ENCODE data around the gene SLC22A31. TPM values are rescaled to one million over a fixed set of nuclear protein-coding genes. Genes with fewer than 3 reads are reported as not detected.
A peak's percentile ranks its signal among the peaks of the same experiment; 100 is the strongest.
"Not testable (repeated sequence)": the region's sequence is repeated elsewhere in the genome, so short reads cannot be mapped to it uniquely, and the experiment has no call there.

SLC22A31 gene
- total RNA-seq, 1 donor from 2014 or later: not detected

DNA sequence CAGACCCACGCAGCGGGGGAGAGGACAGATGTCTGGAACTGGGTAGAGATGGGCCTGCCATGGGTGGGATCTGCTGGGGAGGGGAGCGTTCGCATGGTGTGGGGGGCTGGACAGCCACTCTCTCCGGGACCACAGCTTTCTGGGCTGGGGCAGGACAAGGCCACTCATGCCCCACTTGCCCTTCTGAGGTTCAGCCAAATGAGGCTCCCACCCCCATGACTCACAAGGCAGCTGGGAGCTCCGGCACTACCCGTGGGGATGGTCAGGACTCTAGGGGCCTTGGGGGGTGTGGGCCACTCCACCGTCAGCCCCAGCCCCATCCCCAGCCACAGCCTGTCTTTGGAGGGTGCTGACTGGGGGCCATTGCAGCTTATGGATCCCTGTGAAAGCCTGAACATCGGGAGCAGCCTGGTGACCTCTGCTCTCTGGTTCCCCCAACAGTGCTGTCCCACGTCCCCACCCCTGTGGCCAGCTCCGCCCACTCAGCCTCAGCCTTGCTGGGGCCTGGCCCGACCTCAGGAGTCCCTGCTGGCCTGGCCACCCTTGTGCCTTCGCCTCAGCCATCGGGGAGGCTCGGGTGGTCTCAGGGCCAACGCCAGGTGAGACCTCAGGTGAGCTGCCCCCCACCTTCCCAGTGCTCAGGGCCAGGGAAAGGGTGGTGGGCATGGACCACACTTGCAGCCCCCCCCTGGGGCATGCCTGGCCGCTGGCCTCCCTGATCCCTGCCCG, 33.5 kb downstream of the SLC22A31 start:
- Histone ChIP-seq H3K9ac (no peak overlapping the region), H3K4me3 (no peak overlapping the region), H3K4me1 (peaks cover 15% of the 10 kb centered on the region)

GRCh38 chr16:89165681-89165979, 34.7 kb downstream of the SLC22A31 start:
- H3K36me3 ChIP-seq; H3K9me3 Mint-ChIP-seq; H3K4me3 Mint-ChIP-seq; H2AFZ ChIP-seq (replicated peaks); H3F3A ChIP-seq (ENCODE audit: low read depth); H3K36me3 Mint-ChIP-seq; H3K9ac ChIP-seq; H3K79me2 ChIP-seq (ENCODE audit: low read depth); H4K20me1 ChIP-seq (ENCODE audit: low read depth); DNase-seq (ENCODE audit: low spot score); H3K4me2 ChIP-seq; H3K9me3 ChIP-seq (ENCODE audit: low read depth); H3K27ac ChIP-seq; H3K4me3 ChIP-seq: not testable (repeated sequence)
- Mint-ChIP-seq H3K27me3 (ENCODE audit: insufficient read depth, low read depth) (peaks cover 11% of the 10 kb centered on the region), H3K4me1 (peaks cover 27% of the 10 kb centered on the region), H3K27ac (peak overlapping the region; percentile 54)
- H3K27me3 ChIP-seq: peaks cover 27% of the 10 kb centered on the region
- H3K4me1 ChIP-seq: peaks cover 14% of the 10 kb centered on the region

More for the DNA sequence above, 33.5 kb downstream of the SLC22A31 start:
- Histone ChIP-seq H3K27ac (no peak overlapping the region), H3F3A (ENCODE audit: low read depth) (peaks cover 3% of the 10 kb centered on the region), H4K20me1 (ENCODE audit: low read depth) (peaks cover 9% of the 10 kb centered on the region), H3K9me3 (ENCODE audit: low read depth) (no peaks in the 10 kb centered on the region), H2AFZ (replicated peaks) (peak overlapping the region; percentile 34), H3K79me2 (ENCODE audit: low read depth) (no peaks in the 10 kb centered on the region), H3K4me2 (no peak overlapping the region), H3K27me3 (peaks cover 35% of the 10 kb centered on the region), H3K36me3 (no peaks in the 10 kb centered on the region)
- TF ChIP-seq EZH2phosphoT487 (IDR thresholded peaks at IDR 0.05) (no peak), EZH2 (IDR thresholded peaks at IDR 0.05) (no peak)
- TF ChIP-seq, protein P1, sequence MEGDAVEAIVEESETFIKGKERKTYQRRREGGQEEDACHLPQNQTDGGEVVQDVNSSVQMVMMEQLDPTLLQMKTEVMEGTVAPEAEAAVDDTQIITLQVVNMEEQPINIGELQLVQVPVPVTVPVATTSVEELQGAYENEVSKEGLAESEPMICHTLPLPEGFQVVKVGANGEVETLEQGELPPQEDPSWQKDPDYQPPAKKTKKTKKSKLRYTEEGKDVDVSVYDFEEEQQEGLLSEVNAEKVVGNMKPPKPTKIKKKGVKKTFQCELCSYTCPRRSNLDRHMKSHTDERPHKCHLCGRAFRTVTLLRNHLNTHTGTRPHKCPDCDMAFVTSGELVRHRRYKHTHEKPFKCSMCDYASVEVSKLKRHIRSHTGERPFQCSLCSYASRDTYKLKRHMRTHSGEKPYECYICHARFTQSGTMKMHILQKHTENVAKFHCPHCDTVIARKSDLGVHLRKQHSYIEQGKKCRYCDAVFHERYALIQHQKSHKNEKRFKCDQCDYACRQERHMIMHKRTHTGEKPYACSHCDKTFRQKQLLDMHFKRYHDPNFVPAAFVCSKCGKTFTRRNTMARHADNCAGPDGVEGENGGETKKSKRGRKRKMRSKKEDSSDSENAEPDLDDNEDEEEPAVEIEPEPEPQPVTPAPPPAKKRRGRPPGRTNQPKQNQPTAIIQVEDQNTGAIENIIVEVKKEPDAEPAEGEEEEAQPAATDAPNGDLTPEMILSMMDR (IDR thresholded peaks at IDR 0.05): no peak
- no peaks in the 10 kb centered on the region for H3K9me3 Mint-ChIP-seq
- peak overlapping the region; percentile 50 for H3K27ac Mint-ChIP-seq
- peak overlapping the region; percentile 62 for H3K4me3 Mint-ChIP-seq
- H3K27me3 Mint-ChIP-seq (ENCODE audit: insufficient read depth, low read depth): peaks cover 12% of the 10 kb centered on the region
- no peak for DNase-seq (ENCODE audit: low spot score)
- peaks cover 29% of the 10 kb centered on the region for H3K4me1 Mint-ChIP-seq
- H3K36me3 Mint-ChIP-seq: no peaks in the 10 kb centered on the region

GRCh38 chr16:89164847-89165680, 35.3 kb downstream of the SLC22A31 start:
- H2AFZ ChIP-seq (replicated peaks): no peak overlapping the region

More at GRCh38 chr16:89164847-89165680, 35.3 kb downstream of the SLC22A31 start:
- Histone ChIP-seq H3K79me2 (ENCODE audit: low read depth) (no peaks in the 10 kb centered on the region), H3K4me3 (no peak overlapping the region), H3K27me3 (peaks cover 21% of the 10 kb centered on the region), H4K20me1 (ENCODE audit: low read depth) (no peaks in the 10 kb centered on the region), H3F3A (ENCODE audit: low read depth) (peaks cover 3% of the 10 kb centered on the region), H3K9me3 (ENCODE audit: low read depth) (no peaks in the 10 kb centered on the region), H3K4me2 (no peak overlapping the region), H3K4me1 (peaks cover 14% of the 10 kb centered on the region), H3K9ac (no peak overlapping the region), H3K27ac (no peak overlapping the region), H3K36me3 (no peaks in the 10 kb centered on the region)
- TF ChIP-seq, protein P1 (IDR thresholded peaks at IDR 0.05): no peak
- TF ChIP-seq EZH2phosphoT487 (IDR thresholded peaks at IDR 0.05): no peak
- no peak for TF ChIP-seq EZH2 (IDR thresholded peaks at IDR 0.05)
- Mint-ChIP-seq H3K9me3 (no peaks in the 10 kb centered on the region), H3K27ac (no peak overlapping the region), H3K4me1 (peaks cover 27% of the 10 kb centered on the region), H3K36me3 (no peaks in the 10 kb centered on the region), H3K4me3 (no peak overlapping the region), H3K27me3 (ENCODE audit: insufficient read depth, low read depth) (peaks cover 11% of the 10 kb centered on the region)
- DNase-seq (ENCODE audit: low spot score): no peak
